ENCODE results near the gene FAM193A.
A peak's percentile ranks its signal among the peaks of the same experiment; 100 is the strongest.
"Not testable (repeated sequence)": the region's sequence is repeated elsewhere in the genome, so short reads cannot be mapped to it uniquely, and the experiment has no call there.

Gene FAM193A

GRCh38 chr4:2767046-2767704 lies 230.7 kb downstream of the FAM193A start:
- Histone ChIP-seq H3K4me1 (ENCODE audit: control insufficient read depth in 1 of 2, insufficient read depth in 1 of 2, low read depth in 1 of 2, low read length in 1 of 2) (peaks cover 23 to 25% of the 10 kb centered on the region in 2 experiments), H3K36me3 (no peaks in the 10 kb centered on the region), H3K27me3 (no peaks in the 10 kb centered on the region), H3K9me3 (no peaks in the 10 kb centered on the region), H3K4me3 (ENCODE audit: low read depth in 1 of 2, low read length in 1 of 2) (no peak overlapping the region), H3K27ac (no peak overlapping the region)
- TF ChIP-seq, protein P1, sequence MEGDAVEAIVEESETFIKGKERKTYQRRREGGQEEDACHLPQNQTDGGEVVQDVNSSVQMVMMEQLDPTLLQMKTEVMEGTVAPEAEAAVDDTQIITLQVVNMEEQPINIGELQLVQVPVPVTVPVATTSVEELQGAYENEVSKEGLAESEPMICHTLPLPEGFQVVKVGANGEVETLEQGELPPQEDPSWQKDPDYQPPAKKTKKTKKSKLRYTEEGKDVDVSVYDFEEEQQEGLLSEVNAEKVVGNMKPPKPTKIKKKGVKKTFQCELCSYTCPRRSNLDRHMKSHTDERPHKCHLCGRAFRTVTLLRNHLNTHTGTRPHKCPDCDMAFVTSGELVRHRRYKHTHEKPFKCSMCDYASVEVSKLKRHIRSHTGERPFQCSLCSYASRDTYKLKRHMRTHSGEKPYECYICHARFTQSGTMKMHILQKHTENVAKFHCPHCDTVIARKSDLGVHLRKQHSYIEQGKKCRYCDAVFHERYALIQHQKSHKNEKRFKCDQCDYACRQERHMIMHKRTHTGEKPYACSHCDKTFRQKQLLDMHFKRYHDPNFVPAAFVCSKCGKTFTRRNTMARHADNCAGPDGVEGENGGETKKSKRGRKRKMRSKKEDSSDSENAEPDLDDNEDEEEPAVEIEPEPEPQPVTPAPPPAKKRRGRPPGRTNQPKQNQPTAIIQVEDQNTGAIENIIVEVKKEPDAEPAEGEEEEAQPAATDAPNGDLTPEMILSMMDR (IDR thresholded peaks at IDR 0.05): no peak

GRCh38 chr4:2767705-2768074 lies 231.2 kb downstream of the FAM193A start:
- TF ChIP-seq, protein P1 (IDR thresholded peaks at IDR 0.05): no peak
- H3K36me3 ChIP-seq: no peaks in the 10 kb centered on the region
- no peaks in the 10 kb centered on the region for H3K27me3 ChIP-seq
- peaks cover 23 to 25% of the 10 kb centered on the region in 2 experiments for H3K4me1 ChIP-seq (ENCODE audit: control insufficient read depth in 1 of 2, insufficient read depth in 1 of 2, low read depth in 1 of 2, low read length in 1 of 2)
- H3K9me3 ChIP-seq: no peaks in the 10 kb centered on the region
- no peak overlapping the region for H3K4me3 ChIP-seq (ENCODE audit: low read depth in 1 of 2, low read length in 1 of 2)
- no peak overlapping the region for H3K27ac ChIP-seq

- no peaks in the 10 kb centered on the region for H3K27me3 ChIP-seq
- TF ChIP-seq, protein P1 (IDR thresholded peaks at IDR 0.05): no peak
- no peaks in the 10 kb centered on the region for H3K9me3 ChIP-seq
- H3K4me3 ChIP-seq (ENCODE audit: low read depth in 1 of 2, low read length in 1 of 2): no peak overlapping the region
- H3K27ac ChIP-seq: no peak overlapping the region
- H3K4me1 ChIP-seq (ENCODE audit: control insufficient read depth in 1 of 2, insufficient read depth in 1 of 2, low read depth in 1 of 2, low read length in 1 of 2): peaks cover 23 to 25% of the 10 kb centered on the region in 2 experiments
- H3K36me3 ChIP-seq: no peaks in the 10 kb centered on the region
Observed at GRCh38 chr4:2768124-2768523, 231.7 kb downstream of the FAM193A start.

GRCh38 chr4:2768921-2769336 lies 232.5 kb downstream of the FAM193A start:
- no peaks in the 10 kb centered on the region for H3K36me3 ChIP-seq
- H3K9me3 ChIP-seq: no peaks in the 10 kb centered on the region
- peaks cover 19 to 20% of the 10 kb centered on the region in 2 experiments for H3K4me1 ChIP-seq (ENCODE audit: control insufficient read depth in 1 of 2, insufficient read depth in 1 of 2, low read depth in 1 of 2, low read length in 1 of 2)
- no peaks in the 10 kb centered on the region for H3K27me3 ChIP-seq
- TF ChIP-seq, protein P1 (IDR thresholded peaks at IDR 0.05): no peak
- no peak overlapping the region for H3K4me3 ChIP-seq (ENCODE audit: low read depth in 1 of 2, low read length in 1 of 2)
- no peak overlapping the region for H3K27ac ChIP-seq

- peaks cover 14% of the 10 kb centered on the region in 2 experiments for H3K4me1 ChIP-seq (ENCODE audit: control insufficient read depth in 1 of 2, insufficient read depth in 1 of 2, low read depth in 1 of 2, low read length in 1 of 2)
- no peaks in the 10 kb centered on the region for H3K36me3 ChIP-seq
- TF ChIP-seq, protein P1 (IDR thresholded peaks at IDR 0.05): no peak
- no peaks in the 10 kb centered on the region for H3K9me3 ChIP-seq
- H3K27ac ChIP-seq: peak overlapping the region; percentile 72
- no peaks in the 10 kb centered on the region for H3K27me3 ChIP-seq
- peak overlapping the region in 1 of 2 experiments; percentile 11 for H3K4me3 ChIP-seq (ENCODE audit: low read depth in 1 of 2, low read length in 1 of 2)
Observed at GRCh38 chr4:2771264-2771663, 234.8 kb downstream of the FAM193A start.

DNA sequence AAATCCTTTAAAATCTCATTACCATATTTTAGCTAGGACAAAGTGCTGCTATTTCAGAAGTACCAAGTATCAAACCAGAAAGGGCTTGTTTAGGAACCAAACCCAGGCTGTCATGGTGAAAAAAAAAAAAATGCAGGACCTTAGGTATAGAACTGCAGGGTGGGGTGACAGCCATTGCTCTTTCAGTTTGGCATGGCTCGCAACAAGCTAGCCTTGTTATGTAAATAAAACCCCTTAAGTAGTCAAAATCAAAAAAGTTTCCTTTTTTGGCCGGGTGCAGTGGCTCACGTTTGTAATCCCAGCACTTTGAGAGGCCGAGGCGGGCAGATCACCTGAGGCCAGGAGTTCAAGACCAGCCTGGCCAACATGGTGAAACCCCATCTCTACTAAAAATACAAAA lies 244.2 kb downstream of the FAM193A start:
- H3K9me3 ChIP-seq; H3K27me3 ChIP-seq; H3K4me1 ChIP-seq (ENCODE audit: control insufficient read depth in 1 of 2, insufficient read depth in 1 of 2, low read depth in 1 of 2, low read length in 1 of 2); H3K36me3 ChIP-seq; H3K4me3 ChIP-seq (ENCODE audit: low read depth in 1 of 2, low read length in 1 of 2); H3K27ac ChIP-seq: not testable (repeated sequence)

Data from neutrophil (primary cell).